SK-N-SH (cell line): ENCODE measurements around the gene AMHR2. TPM values are rescaled to one million over a fixed set of nuclear protein-coding genes. Genes with fewer than 3 reads are reported as not detected.
"Not testable (repeated sequence)": the region's sequence is repeated elsewhere in the genome, so short reads cannot be mapped to it uniquely, and the experiment has no call there.

Experiments used
- CTCF ChIA-PET: fragments of 300-600, 350-600 bp; formaldehyde crosslinking; extraction: SDS; loops from one replicate; lab custom pipeline; 2021; lab: Yijun Ruan, JAX
- POLR2A ChIA-PET: fragments of 350-600 bp; sonication (Branson Sonifier 250); formaldehyde crosslinking; extraction: SDS; loops from one replicate; lab custom pipeline; 2020; ENCODE audit warnings: antibody characterized with exemption, inconsistent platforms; lab: Yijun Ruan, JAX
- DNase-seq: peaks from one replicate; pipeline ENCODE4 v3.0.0; 2012
- H2AFZ ChIP-seq: fragments of 200-600 bp; sonication (generic); 2 replicates; pipeline ENCODE4 v1.8.1; 2016; ENCODE audit warnings: antibody characterized with exemption, mild to moderate bottlenecking, low read depth
- H3F3A ChIP-seq: fragments of 200-600 bp; sonication (generic); replicated peaks from 2 replicates; pipeline ENCODE3; 2016; ENCODE audit warnings: antibody characterized with exemption, mild to moderate bottlenecking; ENCODE audit not compliant: insufficient read depth
- H3K27ac ChIP-seq, 2 experiments: fragments of 200-500 bp in 1 of 2; fragments of 200-600 bp in 1 of 2; sonication (Bioruptor generic) in 1 of 2; sonication (generic), shearing (Covaris generic) in 1 of 2; 2 replicates each; pipeline versions ENCODE4 v1.5.1 to v1.6.1; 2014 to 2016; ENCODE audit warnings: low read depth in 2 of 2, inconsistent platforms in 1 of 2, low read length in 1 of 2, mild to moderate bottlenecking in 1 of 2, mixed read lengths in 1 of 2
- H3K27me3 ChIP-seq: fragments of 200-600 bp; sonication (generic), shearing (Covaris generic); 2 replicates; pipeline ENCODE4 v1.6.1; 2016; ENCODE audit warnings: mixed run types; ENCODE audit not compliant: insufficient read depth
- H3K36me3 ChIP-seq, 2 experiments: fragments of 200-500 bp in 1 of 2; fragments of 200-600 bp in 1 of 2; sonication (Bioruptor generic) in 1 of 2; sonication (generic) in 1 of 2; replicated peaks in 1 of 2; 2 replicates each; pipeline versions ENCODE3 to v1.5.1; 2014 to 2016; ENCODE audit warnings: low read length in 1 of 2, mild to moderate bottlenecking in 1 of 2; ENCODE audit not compliant: insufficient read depth in 2 of 2, control insufficient read depth in 1 of 2
- H3K4me1 ChIP-seq, 2 experiments: fragments of 200-500 bp in 1 of 2; fragments of 200-600 bp in 1 of 2; sonication (Bioruptor generic) in 1 of 2; sonication (generic), shearing (Covaris generic) in 1 of 2; 2 replicates each; pipeline versions ENCODE4 v1.5.1 to v1.6.1; 2014 to 2016; ENCODE audit warnings: low read depth in 1 of 2, low read length in 1 of 2, mixed run types in 1 of 2; ENCODE audit not compliant: insufficient read depth in 2 of 2, control insufficient read depth in 1 of 2
- H3K4me2 ChIP-seq: fragments of 200-600 bp; sonication (generic), shearing (Covaris generic); 2 replicates; pipeline ENCODE4 v1.6.1; 2017; ENCODE audit warnings: mixed run types
- H3K4me3 ChIP-seq, 2 experiments: fragments of 200-500 bp in 1 of 2; fragments of 200-600 bp in 1 of 2; sonication (Bioruptor generic) in 1 of 2; sonication (generic), shearing (Covaris generic) in 1 of 2; 2 replicates each; pipeline versions ENCODE4 v1.5.1 to v1.8.1; 2014 to 2016; ENCODE audit warnings: low read depth in 2 of 2, inconsistent platforms in 1 of 2, low read length in 1 of 2, mild to moderate bottlenecking in 1 of 2, mixed read lengths in 1 of 2, moderate library complexity in 1 of 2
- H3K79me2 ChIP-seq: fragments of 200-600 bp; sonication (generic); 2 replicates; pipeline ENCODE4 v1.8.1; 2017; ENCODE audit warnings: mild to moderate bottlenecking; ENCODE audit not compliant: insufficient read depth
- H3K9ac ChIP-seq: fragments of 200-600 bp; sonication (generic); 2 replicates; pipeline ENCODE4 v1.6.1; 2017; ENCODE audit warnings: mixed run types
- H3K9me2 ChIP-seq: fragments of 200-600 bp; sonication (generic); 2 replicates; pipeline ENCODE4 v1.6.1; 2017; ENCODE audit warnings: mixed run types
- H3K9me3 ChIP-seq: fragments of 200-600 bp; sonication (generic); 2 replicates; pipeline ENCODE4 v1.6.1; 2017; ENCODE audit warnings: mixed run types, mild to moderate bottlenecking, moderate library complexity
- H4K20me1 ChIP-seq: fragments of 200-600 bp; sonication (generic); 2 replicates; pipeline ENCODE4 v1.6.1; 2017; ENCODE audit warnings: mild to moderate bottlenecking, mixed run types; ENCODE audit not compliant: insufficient read depth
- ELF1 ChIP-seq: IDR thresholded peaks from 2 replicates; pipeline ENCODE4 v1.4.0; 2012
- EP300 ChIP-seq, 2 experiments: IDR thresholded peaks; 2 replicates each; pipeline versions ENCODE4 v1.4.0 to v1.6.1; 2012; ENCODE audit warnings: borderline replicate concordance in 1 of 2, low read depth in 1 of 2, low read length in 1 of 2
- EZH2phosphoT487 ChIP-seq: fragments of 200-600 bp; sonication (generic); IDR thresholded peaks from 2 replicates; pipeline ENCODE4 v1.6.1; 2017; ENCODE audit warnings: low read depth, mixed run types, mild to moderate bottlenecking, antibody characterized with exemption, moderate library complexity, borderline replicate concordance
- FOSL2 ChIP-seq: IDR thresholded peaks from 2 replicates; pipeline ENCODE4 v1.4.0; 2012; ENCODE audit warnings: low read depth, mild to moderate bottlenecking, moderate library complexity, borderline replicate concordance
- FOXJ3 ChIP-seq: sonication (generic); formaldehyde crosslinking; IDR thresholded peaks from 2 replicates; pipeline ENCODE4 v1.5.1; 2020; ENCODE audit warnings: mild to moderate bottlenecking, missing genetic modification reagents
- FOXM1 ChIP-seq: IDR thresholded peaks from 2 replicates; pipeline ENCODE4 v1.4.0; 2012; ENCODE audit warnings: low read depth, mild to moderate bottlenecking
- MEF2A ChIP-seq: IDR thresholded peaks from 2 replicates; pipeline ENCODE4 v1.4.0; 2012; ENCODE audit warnings: low read depth, borderline replicate concordance
- MXI1 ChIP-seq: IDR thresholded peaks from 2 replicates; pipeline ENCODE4 v1.6.1; 2012; ENCODE audit warnings: mild to moderate bottlenecking, low read depth, low read length, improper control_type of control experiment
- NFIC ChIP-seq: IDR thresholded peaks from 2 replicates; pipeline ENCODE4 v1.4.0; 2012; ENCODE audit warnings: borderline replicate concordance
- POLR2AphosphoS5 ChIP-seq: IDR thresholded peaks from 2 replicates; pipeline ENCODE4 v1.6.1; 2012; ENCODE audit warnings: low read depth, low read length
- RAD21 ChIP-seq: IDR thresholded peaks from 2 replicates; pipeline ENCODE4 v1.6.1; 2012; ENCODE audit warnings: mild to moderate bottlenecking, low read length
- RCOR1 ChIP-seq: fragments of 150-350 bp; IDR thresholded peaks from 2 replicates; pipeline ENCODE4 v1.6.1; 2017; ENCODE audit warnings: antibody characterized with exemption, low read length
- RFX5 ChIP-seq: IDR thresholded peaks from 2 replicates; pipeline ENCODE4 v1.6.1; 2012; ENCODE audit warnings: mild to moderate bottlenecking, improper control_type of control experiment, low read length
- RXRA ChIP-seq: IDR thresholded peaks from 2 replicates; pipeline ENCODE4 v1.4.0; 2012; ENCODE audit warnings: low read depth, mild to moderate bottlenecking, borderline replicate concordance
- SIN3A ChIP-seq: IDR thresholded peaks from 2 replicates; pipeline ENCODE4 v1.6.1; 2012; ENCODE audit warnings: low read depth, mild to moderate bottlenecking, low read length, moderate library complexity, borderline replicate concordance
- SMC3 ChIP-seq: IDR thresholded peaks from 2 replicates; pipeline ENCODE4 v1.6.1; 2012; ENCODE audit warnings: low read depth, low read length, improper control_type of control experiment
- WGBS: methylation state at CpG from one replicate; pipeline ENCODE4 v1.1.6; 2017; ENCODE audit warnings: low lambda C conversion rate; 5-methylcytosine and 5-hydroxymethylcytosine counted together
- polyA plus RNA-seq, 3 experiments: library from polyadenylated mRNA; depleted of rRNA; stranded (reverse); fragments of >200 nt; gene quantifications; 2 replicates each; pipeline ENCODE4 v1.2.3, GENCODE V29; 2012
- TF ChIP-seq, protein P1 (sequence below): IDR thresholded peaks from 2 replicates; pipeline ENCODE4 v1.4.0; 2012; ENCODE audit warnings: low read depth
- TF ChIP-seq, protein P2 (sequence below): fragments of 150-350 bp; IDR thresholded peaks from 2 replicates; pipeline ENCODE4 v1.6.1; 2017; ENCODE audit warnings: antibody characterized with exemption, low read length, low read depth, borderline replicate concordance
- TF ChIP-seq, protein P3 (sequence below): fragments of 200-600 bp; sonication (generic); IDR thresholded peaks from 2 replicates; pipeline ENCODE4 v1.6.1; 2017; ENCODE audit warnings: antibody characterized with exemption, mild to moderate bottlenecking, moderate library complexity
- TF ChIP-seq, protein P4 (sequence below): IDR thresholded peaks from 2 replicates; pipeline ENCODE4 v1.6.1; 2012; ENCODE audit warnings: mild to moderate bottlenecking, low read depth, low read length, moderate library complexity

Gene AMHR2
- polyA plus RNA-seq, 1 of the 3 experiments (the other 2 are of a cell fraction) = 0.03 TPM

DNA sequence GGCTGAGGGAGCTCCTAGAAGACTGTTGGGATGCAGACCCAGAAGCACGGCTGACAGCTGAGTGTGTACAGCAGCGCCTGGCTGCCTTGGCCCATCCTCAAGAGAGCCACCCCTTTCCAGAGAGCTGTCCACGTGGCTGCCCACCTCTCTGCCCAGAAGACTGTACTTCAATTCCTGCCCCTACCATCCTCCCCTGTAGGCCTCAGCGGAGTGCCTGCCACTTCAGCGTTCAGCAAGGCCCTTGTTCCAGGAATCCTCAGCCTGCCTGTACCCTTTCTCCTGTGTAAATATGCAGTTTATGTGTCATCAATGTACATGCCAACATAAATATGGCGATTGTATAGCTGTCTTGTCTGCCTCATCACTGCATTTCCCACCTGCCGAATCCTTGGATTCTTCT is 7.5 kb downstream of the AMHR2 start:
- Histone ChIP-seq H3K9ac (peak overlapping the region; percentile 17; the same call in 1 of the 2 replicates), H3K27ac (peak overlapping the region in 1 of 2 experiments; percentile 35; a peak in 1 of 4 replicates)
- DNase-seq = no peak

DNA sequence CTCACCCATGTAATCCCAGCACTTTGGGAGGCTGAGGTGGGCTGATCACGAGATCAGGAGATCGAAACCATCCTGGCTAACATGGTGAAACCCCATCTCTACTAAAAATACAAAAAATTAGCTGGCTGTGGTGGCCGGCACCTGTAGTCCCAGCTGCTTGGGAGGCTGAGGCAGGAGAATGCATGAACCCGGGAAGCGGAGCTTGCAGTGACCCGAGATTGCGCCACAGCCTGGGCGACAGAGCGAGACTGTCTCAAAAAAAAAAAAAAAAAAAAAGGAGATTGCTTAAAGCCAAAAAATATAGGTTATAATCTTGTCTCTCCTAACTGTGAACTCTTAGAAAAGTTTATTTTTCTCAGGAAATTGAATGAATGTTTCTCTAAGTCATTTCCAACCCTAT is 11.7 kb downstream of the AMHR2 start:
- H3K27me3 ChIP-seq, DNase-seq, H3K4me2 ChIP-seq, H3K9ac ChIP-seq, H3K4me1 ChIP-seq, H2AFZ ChIP-seq, H4K20me1 ChIP-seq, H3K4me3 ChIP-seq, POLR2A ChIA-PET, H3K9me2 ChIP-seq, H3K9me3 ChIP-seq, H3K27ac ChIP-seq, H3K79me2 ChIP-seq, H3F3A ChIP-seq, H3K36me3 ChIP-seq: not testable (repeated sequence)
- CTCF ChIA-PET = interaction anchor here (1.1 to 1.4 kb wide), 3 partner anchors 14 to 90 kb away, joined by 3 to 4 read pairs (median 3); no protein-coding TSS in a partner anchor
- 93% methylated on average over 9 of the region's 9 CpGs for WGBS

More for the DNA sequence above, 7.5 kb downstream of the AMHR2 start:
- Histone ChIP-seq H3F3A (peaks cover 10% of the 10 kb centered on the region), H3K27me3 (no peaks in the 10 kb centered on the region), H3K36me3 (no peaks in the 10 kb centered on the region), H2AFZ (no peak overlapping the region), H4K20me1 (no peaks in the 10 kb centered on the region), H3K79me2 (no peaks in the 10 kb centered on the region), H3K4me3 (no peak overlapping the region), H3K4me2 (peak overlapping the region; percentile 61; the same call in 1 of the 2 replicates), H3K4me1 (peaks cover 0 to 8% of the 10 kb centered on the region in 2 experiments; a peak in 3 of 4 replicates), H3K9me3 (no peaks in the 10 kb centered on the region), H3K9me2 (no peaks in the 10 kb centered on the region)
- POLR2A ChIA-PET = no interaction called here
- WGBS = 83% methylated on average over 7 of the region's 7 CpGs
- TF ChIP-seq EP300 (IDR thresholded peaks at IDR 0.05; ENCODE audit: borderline replicate concordance in 1 of 2, low read depth in 1 of 2, low read length in 1 of 2) (no peak), RAD21 (no peak), ELF1 (no peak), RXRA (no peak), SMC3 (no peak), POLR2AphosphoS5 (no peak), NFIC (no peak), EZH2phosphoT487 (no peak), FOSL2 (no peak), MXI1 (no peak), MEF2A (no peak), SIN3A (no peak), RFX5 (no peak), FOXM1 (no peak), RCOR1 (no peak), FOXJ3 (CRISPR knock-in tag) (no peak)
- TF ChIP-seq, protein P1, sequence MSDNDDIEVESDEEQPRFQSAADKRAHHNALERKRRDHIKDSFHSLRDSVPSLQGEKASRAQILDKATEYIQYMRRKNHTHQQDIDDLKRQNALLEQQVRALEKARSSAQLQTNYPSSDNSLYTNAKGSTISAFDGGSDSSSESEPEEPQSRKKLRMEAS = no peak
- TF ChIP-seq, protein P2, sequence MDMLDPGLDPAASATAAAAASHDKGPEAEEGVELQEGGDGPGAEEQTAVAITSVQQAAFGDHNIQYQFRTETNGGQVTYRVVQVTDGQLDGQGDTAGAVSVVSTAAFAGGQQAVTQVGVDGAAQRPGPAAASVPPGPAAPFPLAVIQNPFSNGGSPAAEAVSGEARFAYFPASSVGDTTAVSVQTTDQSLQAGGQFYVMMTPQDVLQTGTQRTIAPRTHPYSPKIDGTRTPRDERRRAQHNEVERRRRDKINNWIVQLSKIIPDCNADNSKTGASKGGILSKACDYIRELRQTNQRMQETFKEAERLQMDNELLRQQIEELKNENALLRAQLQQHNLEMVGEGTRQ = no peak
- TF ChIP-seq, protein P3, sequence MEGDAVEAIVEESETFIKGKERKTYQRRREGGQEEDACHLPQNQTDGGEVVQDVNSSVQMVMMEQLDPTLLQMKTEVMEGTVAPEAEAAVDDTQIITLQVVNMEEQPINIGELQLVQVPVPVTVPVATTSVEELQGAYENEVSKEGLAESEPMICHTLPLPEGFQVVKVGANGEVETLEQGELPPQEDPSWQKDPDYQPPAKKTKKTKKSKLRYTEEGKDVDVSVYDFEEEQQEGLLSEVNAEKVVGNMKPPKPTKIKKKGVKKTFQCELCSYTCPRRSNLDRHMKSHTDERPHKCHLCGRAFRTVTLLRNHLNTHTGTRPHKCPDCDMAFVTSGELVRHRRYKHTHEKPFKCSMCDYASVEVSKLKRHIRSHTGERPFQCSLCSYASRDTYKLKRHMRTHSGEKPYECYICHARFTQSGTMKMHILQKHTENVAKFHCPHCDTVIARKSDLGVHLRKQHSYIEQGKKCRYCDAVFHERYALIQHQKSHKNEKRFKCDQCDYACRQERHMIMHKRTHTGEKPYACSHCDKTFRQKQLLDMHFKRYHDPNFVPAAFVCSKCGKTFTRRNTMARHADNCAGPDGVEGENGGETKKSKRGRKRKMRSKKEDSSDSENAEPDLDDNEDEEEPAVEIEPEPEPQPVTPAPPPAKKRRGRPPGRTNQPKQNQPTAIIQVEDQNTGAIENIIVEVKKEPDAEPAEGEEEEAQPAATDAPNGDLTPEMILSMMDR = no peak
- TF ChIP-seq, protein P4, sequence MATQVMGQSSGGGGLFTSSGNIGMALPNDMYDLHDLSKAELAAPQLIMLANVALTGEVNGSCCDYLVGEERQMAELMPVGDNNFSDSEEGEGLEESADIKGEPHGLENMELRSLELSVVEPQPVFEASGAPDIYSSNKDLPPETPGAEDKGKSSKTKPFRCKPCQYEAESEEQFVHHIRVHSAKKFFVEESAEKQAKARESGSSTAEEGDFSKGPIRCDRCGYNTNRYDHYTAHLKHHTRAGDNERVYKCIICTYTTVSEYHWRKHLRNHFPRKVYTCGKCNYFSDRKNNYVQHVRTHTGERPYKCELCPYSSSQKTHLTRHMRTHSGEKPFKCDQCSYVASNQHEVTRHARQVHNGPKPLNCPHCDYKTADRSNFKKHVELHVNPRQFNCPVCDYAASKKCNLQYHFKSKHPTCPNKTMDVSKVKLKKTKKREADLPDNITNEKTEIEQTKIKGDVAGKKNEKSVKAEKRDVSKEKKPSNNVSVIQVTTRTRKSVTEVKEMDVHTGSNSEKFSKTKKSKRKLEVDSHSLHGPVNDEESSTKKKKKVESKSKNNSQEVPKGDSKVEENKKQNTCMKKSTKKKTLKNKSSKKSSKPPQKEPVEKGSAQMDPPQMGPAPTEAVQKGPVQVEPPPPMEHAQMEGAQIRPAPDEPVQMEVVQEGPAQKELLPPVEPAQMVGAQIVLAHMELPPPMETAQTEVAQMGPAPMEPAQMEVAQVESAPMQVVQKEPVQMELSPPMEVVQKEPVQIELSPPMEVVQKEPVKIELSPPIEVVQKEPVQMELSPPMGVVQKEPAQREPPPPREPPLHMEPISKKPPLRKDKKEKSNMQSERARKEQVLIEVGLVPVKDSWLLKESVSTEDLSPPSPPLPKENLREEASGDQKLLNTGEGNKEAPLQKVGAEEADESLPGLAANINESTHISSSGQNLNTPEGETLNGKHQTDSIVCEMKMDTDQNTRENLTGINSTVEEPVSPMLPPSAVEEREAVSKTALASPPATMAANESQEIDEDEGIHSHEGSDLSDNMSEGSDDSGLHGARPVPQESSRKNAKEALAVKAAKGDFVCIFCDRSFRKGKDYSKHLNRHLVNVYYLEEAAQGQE = no peak
- CTCF ChIA-PET = interaction anchor here (1.1 to 2.2 kb wide), 4 partner anchors 77 to 220 kb away, joined by 3 to 12 read pairs (median 4); no protein-coding TSS in a partner anchor
